ENCODE data around the gene TREML4.
"Not testable (repeated sequence)": the region's sequence is repeated elsewhere in the genome, so short reads cannot be mapped to it uniquely, and the experiment has no call there.

TREML4 gene

GRCh38 chr6:41228096-41228495, at the start of gene TREML4:
TSS of gene TREML4 (plus strand) at chr6:41228349. CDS start at chr6:41228428, 79 bp downstream.
- no peak for DNase-seq (ENCODE audit: low spot score)

- no peak for DNase-seq (ENCODE audit: low spot score)
Observed at GRCh38 chr6:41179163-41179562, 49.0 kb upstream of the TREML4 start.

- DNase-seq (ENCODE audit: low spot score) = peak; percentile 30
Observed at GRCh38 chr6:41181566-41181965, 46.6 kb upstream of the TREML4 start.

GRCh38 chr6:41182069-41183034, 45.8 kb upstream of the TREML4 start:
- DNase-seq (ENCODE audit: low spot score) = peak; percentile 72

- no peak for DNase-seq (ENCODE audit: low spot score)
Observed at GRCh38 chr6:41184761-41185160, 43.4 kb upstream of the TREML4 start.

- DNase-seq (ENCODE audit: low spot score) = no peak
Observed at GRCh38 chr6:41186031-41186562, 42.1 kb upstream of the TREML4 start.

GRCh38 chr6:41187924-41188886, 39.9 kb upstream of the TREML4 start:
- DNase-seq (ENCODE audit: low spot score) = no peak

- not testable (repeated sequence) for DNase-seq (ENCODE audit: low spot score)
Observed at GRCh38 chr6:41189046-41189445, 39.1 kb upstream of the TREML4 start.

- DNase-seq (ENCODE audit: low spot score) = no peak
Observed at GRCh38 chr6:41189967-41190366, 38.2 kb upstream of the TREML4 start.

- no peak for DNase-seq (ENCODE audit: low spot score)
Observed at GRCh38 chr6:41190791-41191190, 37.4 kb upstream of the TREML4 start.

- peak; percentile 36 for DNase-seq (ENCODE audit: low spot score)
Observed at GRCh38 chr6:41191569-41191968, 36.6 kb upstream of the TREML4 start.

- DNase-seq (ENCODE audit: low spot score) = no peak
Observed at GRCh38 chr6:41193171-41193734, 34.9 kb upstream of the TREML4 start.

GRCh38 chr6:41193884-41194283, 34.3 kb upstream of the TREML4 start:
- no peak for DNase-seq (ENCODE audit: low spot score)

GRCh38 chr6:41194386-41194785, 33.8 kb upstream of the TREML4 start:
- DNase-seq (ENCODE audit: low spot score) = no peak

GRCh38 chr6:41197234-41197633, 30.9 kb upstream of the TREML4 start:
- no peak for DNase-seq (ENCODE audit: low spot score)

- DNase-seq (ENCODE audit: low spot score) = no peak
Observed at GRCh38 chr6:41199552-41200246, 28.4 kb upstream of the TREML4 start.

GRCh38 chr6:41200296-41200900, 27.8 kb upstream of the TREML4 start:
- DNase-seq (ENCODE audit: low spot score) = peak; percentile 26

GRCh38 chr6:41200901-41201763, 27.0 kb upstream of the TREML4 start, which contains the start of gene TREML2:
TSS of gene TREML2 (minus strand) at chr6:41201149. CDS start at chr6:41201008, 141 bp downstream.
- no peak for DNase-seq (ENCODE audit: low spot score)

- no peak for DNase-seq (ENCODE audit: low spot score)
Observed at GRCh38 chr6:41201764-41202173, 26.4 kb upstream of the TREML4 start.

- no peak for DNase-seq (ENCODE audit: low spot score)
Observed at GRCh38 chr6:41204156-41204555, 24.0 kb upstream of the TREML4 start.
